Astrocyte (in vitro differentiated cells and primary cell): Measurements from ENCODE around the gene PRDX5. TPM values are rescaled to one million over a fixed set of nuclear protein-coding genes. Genes with fewer than 3 reads are reported as not detected.

Experiments used
- DNase-seq: peaks from one replicate; pipeline ENCODE4 v3.0.0-alpha.2; 2010; ENCODE audit warnings: low read depth
- FAIRE-seq: peaks from 2 replicates; lab custom pipeline; 2011; peaks lifted over from hg19 to GRCh38; lab: Jason Lieb, UNC
- H2AFZ ChIP-seq: 2 replicates; pipeline ENCODE4 v1.6.0; 2012; ENCODE audit warnings: low read depth, low read length, inconsistent platforms
- H3K27ac ChIP-seq: 2 replicates; pipeline ENCODE4 v1.5.1; 2011; ENCODE audit warnings: low read depth, low read length, inconsistent platforms
- H3K27me3 ChIP-seq: 2 replicates; pipeline ENCODE4 v1.6.0; 2011; ENCODE audit warnings: low read length, inconsistent platforms; ENCODE audit not compliant: insufficient read depth
- H3K36me3 ChIP-seq: 2 replicates; pipeline ENCODE4 v1.5.1; 2011; ENCODE audit warnings: low read length, inconsistent platforms; ENCODE audit not compliant: insufficient read depth
- H3K4me1 ChIP-seq: 2 replicates; pipeline ENCODE4 v1.5.1; 2011; ENCODE audit warnings: low read length, inconsistent platforms; ENCODE audit not compliant: insufficient read depth
- H3K4me2 ChIP-seq: 2 replicates; pipeline ENCODE4 v1.6.0; 2012; ENCODE audit warnings: low read length, inconsistent platforms
- H3K4me3 ChIP-seq: 2 replicates; pipeline ENCODE4 v1.5.1; 2011; ENCODE audit warnings: low read depth, mild to moderate bottlenecking, low read length, inconsistent platforms; ENCODE audit not compliant: insufficient read depth
- H3K79me2 ChIP-seq: 2 replicates; pipeline ENCODE4 v1.6.0; 2012; ENCODE audit warnings: mild to moderate bottlenecking, low read length, inconsistent platforms; ENCODE audit not compliant: insufficient read depth
- H3K9ac ChIP-seq: 2 replicates; pipeline ENCODE4 v1.6.0; 2012; ENCODE audit warnings: mild to moderate bottlenecking, low read length, inconsistent platforms
- H3K9me3 ChIP-seq: 2 replicates; pipeline ENCODE4 v1.5.1; 2012; ENCODE audit warnings: low read depth, mild to moderate bottlenecking, low read length, inconsistent platforms; ENCODE audit not compliant: insufficient read depth
- H4K20me1 ChIP-seq: 2 replicates; pipeline ENCODE4 v1.6.0; 2012; ENCODE audit warnings: low read length, inconsistent platforms; ENCODE audit not compliant: insufficient read depth
- H3K27ac Mint-ChIP-seq: one replicate; pipeline ENCODE4 v1.8.0; 2021; ENCODE audit warnings: mild to moderate bottlenecking, mixed read lengths; ENCODE audit not compliant: unreplicated experiment
- H3K27me3 Mint-ChIP-seq: one replicate; pipeline ENCODE4 v1.8.0; 2021; ENCODE audit warnings: low read depth, mixed read lengths; ENCODE audit not compliant: unreplicated experiment
- H3K36me3 Mint-ChIP-seq: one replicate; pipeline ENCODE4 v1.8.0; 2021; ENCODE audit warnings: low read depth, mixed read lengths; ENCODE audit not compliant: unreplicated experiment
- H3K4me1 Mint-ChIP-seq: one replicate; pipeline ENCODE4 v1.8.0; 2021; ENCODE audit warnings: low read depth, mixed read lengths; ENCODE audit not compliant: unreplicated experiment
- H3K4me3 Mint-ChIP-seq: one replicate; pipeline ENCODE4 v1.8.0; 2021; ENCODE audit warnings: mild to moderate bottlenecking, moderate library complexity, mixed read lengths; ENCODE audit not compliant: unreplicated experiment
- H3K9me3 Mint-ChIP-seq: one replicate; pipeline ENCODE4 v1.8.0; 2021; ENCODE audit warnings: mild to moderate bottlenecking, mixed read lengths; ENCODE audit not compliant: unreplicated experiment
- EZH2 ChIP-seq: IDR thresholded peaks from 2 replicates; pipeline ENCODE4 v1.6.1; 2012; ENCODE audit warnings: mild to moderate bottlenecking, low read length, inconsistent platforms; ENCODE audit not compliant: insufficient read depth
- total RNA-seq: library from RNA; stranded (reverse); gene quantifications from 2 replicates; pipeline ENCODE4 v1.2.1, GENCODE V29; 2021
- TF ChIP-seq, protein P1 (sequence below): IDR thresholded peaks from 2 replicates; pipeline ENCODE4 v1.5.1; 2011; ENCODE audit warnings: low read depth, mild to moderate bottlenecking, inconsistent platforms, low read length, moderate library complexity; ENCODE audit not compliant: insufficient read depth

PRDX5 gene
- total RNA-seq, 1 donor from 2014 or later: 243 TPM

DNA sequence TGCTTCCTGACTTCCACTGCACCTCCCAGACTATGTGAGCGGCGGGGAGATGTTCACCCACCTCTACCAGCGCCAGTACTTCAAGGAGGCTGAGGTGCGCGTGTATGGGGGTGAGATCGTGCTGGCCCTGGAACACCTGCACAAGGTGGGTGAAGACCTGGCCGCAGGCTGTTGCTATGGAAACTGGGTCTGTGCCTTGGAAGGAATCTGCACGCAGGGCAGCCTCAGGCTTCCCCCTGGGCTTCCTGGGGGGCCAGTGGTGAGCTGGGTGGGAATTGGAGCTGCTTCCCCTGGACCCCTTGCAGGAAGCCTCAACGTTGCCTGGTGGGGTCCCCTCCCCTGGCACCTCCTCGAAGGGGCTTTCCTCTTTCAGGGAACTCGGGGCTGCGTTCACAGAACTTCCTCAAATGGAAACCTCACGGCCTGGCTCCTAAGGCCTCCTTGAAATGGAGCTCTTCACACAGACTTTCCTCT is 42.6 kb downstream of the PRDX5 start:
- Histone ChIP-seq H3K4me3 (peak overlapping the region; percentile 70), H3K27ac (no peak overlapping the region), H3K9me3 (no peaks in the 10 kb centered on the region), H3K4me1 (peaks cover 27% of the 10 kb centered on the region), H3K79me2 (peaks cover 23% of the 10 kb centered on the region), H3K27me3 (no peaks in the 10 kb centered on the region), H2AFZ (no peak overlapping the region), H3K4me2 (peak overlapping the region; percentile 100), H3K9ac (no peak overlapping the region), H4K20me1 (peaks cover 24% of the 10 kb centered on the region), H3K36me3 (peaks cover 23% of the 10 kb centered on the region)
- no peak for FAIRE-seq
- peaks cover 10% of the 10 kb centered on the region for H3K36me3 Mint-ChIP-seq
- H3K9me3 Mint-ChIP-seq: no peaks in the 10 kb centered on the region
- H3K27me3 Mint-ChIP-seq: no peaks in the 10 kb centered on the region
- H3K4me3 Mint-ChIP-seq: peak overlapping the region; percentile 92
- no peak for DNase-seq
- no peak overlapping the region for H3K27ac Mint-ChIP-seq
- peaks cover 11% of the 10 kb centered on the region for H3K4me1 Mint-ChIP-seq
- TF ChIP-seq EZH2: no peak
- TF ChIP-seq, protein P1, sequence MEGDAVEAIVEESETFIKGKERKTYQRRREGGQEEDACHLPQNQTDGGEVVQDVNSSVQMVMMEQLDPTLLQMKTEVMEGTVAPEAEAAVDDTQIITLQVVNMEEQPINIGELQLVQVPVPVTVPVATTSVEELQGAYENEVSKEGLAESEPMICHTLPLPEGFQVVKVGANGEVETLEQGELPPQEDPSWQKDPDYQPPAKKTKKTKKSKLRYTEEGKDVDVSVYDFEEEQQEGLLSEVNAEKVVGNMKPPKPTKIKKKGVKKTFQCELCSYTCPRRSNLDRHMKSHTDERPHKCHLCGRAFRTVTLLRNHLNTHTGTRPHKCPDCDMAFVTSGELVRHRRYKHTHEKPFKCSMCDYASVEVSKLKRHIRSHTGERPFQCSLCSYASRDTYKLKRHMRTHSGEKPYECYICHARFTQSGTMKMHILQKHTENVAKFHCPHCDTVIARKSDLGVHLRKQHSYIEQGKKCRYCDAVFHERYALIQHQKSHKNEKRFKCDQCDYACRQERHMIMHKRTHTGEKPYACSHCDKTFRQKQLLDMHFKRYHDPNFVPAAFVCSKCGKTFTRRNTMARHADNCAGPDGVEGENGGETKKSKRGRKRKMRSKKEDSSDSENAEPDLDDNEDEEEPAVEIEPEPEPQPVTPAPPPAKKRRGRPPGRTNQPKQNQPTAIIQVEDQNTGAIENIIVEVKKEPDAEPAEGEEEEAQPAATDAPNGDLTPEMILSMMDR: no peak

DNA sequence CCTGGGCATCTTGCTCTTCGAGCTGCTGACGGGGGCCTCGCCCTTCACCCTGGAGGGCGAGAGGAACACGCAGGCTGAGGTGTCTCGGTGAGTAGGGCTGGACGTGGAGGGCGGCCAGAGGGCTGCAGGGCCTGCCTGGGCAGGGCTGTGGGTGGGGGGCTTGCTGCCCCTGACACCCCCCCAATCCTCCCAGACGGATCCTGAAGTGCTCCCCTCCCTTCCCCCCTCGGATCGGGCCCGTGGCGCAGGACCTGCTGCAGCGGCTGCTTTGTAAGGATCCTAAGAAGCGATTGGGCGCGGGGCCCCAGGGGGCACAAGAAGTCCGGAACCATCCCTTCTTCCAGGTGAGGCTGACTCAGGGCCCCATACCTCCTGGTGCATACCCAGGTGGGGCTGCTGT is 43.7 kb downstream of the PRDX5 start:
- Mint-ChIP-seq H3K36me3 (peaks cover 17% of the 10 kb centered on the region), H3K4me1 (peaks cover 8% of the 10 kb centered on the region), H3K4me3 (no peak overlapping the region), H3K9me3 (no peaks in the 10 kb centered on the region), H3K27ac (no peak overlapping the region), H3K27me3 (no peaks in the 10 kb centered on the region)
- FAIRE-seq (no peak), DNase-seq (no peak)
- Histone ChIP-seq H4K20me1 (peaks cover 24% of the 10 kb centered on the region), H3K4me2 (no peak overlapping the region), H3K4me3 (no peak overlapping the region), H3K9ac (no peak overlapping the region), H3K9me3 (no peaks in the 10 kb centered on the region), H3K27me3 (no peaks in the 10 kb centered on the region), H3K4me1 (peaks cover 26% of the 10 kb centered on the region), H3K36me3 (peaks cover 27% of the 10 kb centered on the region), H2AFZ (no peak overlapping the region), H3K27ac (no peak overlapping the region), H3K79me2 (peaks cover 23% of the 10 kb centered on the region)
- TF ChIP-seq, protein P1: no peak
- no peak for TF ChIP-seq EZH2

DNA sequence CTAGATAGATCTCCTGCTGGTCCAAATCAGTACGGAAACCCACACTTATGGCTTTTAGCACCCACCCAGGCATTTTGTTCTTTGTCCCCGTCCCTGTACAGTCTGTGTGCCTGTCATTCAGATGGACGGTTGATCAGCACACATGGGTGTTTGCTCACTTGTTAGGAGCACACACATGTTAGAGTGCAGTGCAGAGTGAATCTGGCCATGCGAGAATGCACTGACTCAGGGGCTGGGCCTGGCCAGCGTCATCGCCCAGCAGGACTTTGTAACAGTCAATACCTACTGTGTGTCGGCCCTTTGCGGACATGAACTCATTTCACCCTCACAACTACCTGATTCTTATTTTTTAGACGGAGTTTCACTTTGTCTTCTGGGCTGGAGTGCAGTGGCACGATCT is 44.4 kb downstream of the PRDX5 start:
- TF ChIP-seq EZH2: no peak
- TF ChIP-seq, protein P1: no peak
- H3K27ac ChIP-seq: no peak overlapping the region
- no peak overlapping the region for H3K4me2 ChIP-seq
- no peak for DNase-seq
- no peak overlapping the region for H3K9ac ChIP-seq
- H3K27me3 ChIP-seq: no peaks in the 10 kb centered on the region
- H3K79me2 ChIP-seq: peaks cover 23% of the 10 kb centered on the region
- H3K9me3 ChIP-seq: no peaks in the 10 kb centered on the region
- H3K27me3 Mint-ChIP-seq: no peaks in the 10 kb centered on the region
- peaks cover 26% of the 10 kb centered on the region for H3K4me1 ChIP-seq
- H3K9me3 Mint-ChIP-seq: no peaks in the 10 kb centered on the region
- peaks cover 20% of the 10 kb centered on the region for H3K36me3 Mint-ChIP-seq
- no peak for FAIRE-seq
- peaks cover 27% of the 10 kb centered on the region for H3K36me3 ChIP-seq
- no peak overlapping the region for H3K4me3 Mint-ChIP-seq
- H3K4me3 ChIP-seq: no peak overlapping the region
- no peak overlapping the region for H2AFZ ChIP-seq
- H3K27ac Mint-ChIP-seq: no peak overlapping the region
- H4K20me1 ChIP-seq: peaks cover 24% of the 10 kb centered on the region
- H3K4me1 Mint-ChIP-seq: peaks cover 6% of the 10 kb centered on the region
